H9 (cell line): ENCODE measurements around the gene INPP5F. TPM values are rescaled to one million over a fixed set of nuclear protein-coding genes. Genes with fewer than 3 reads are reported as not detected.

Experiments
- DNase-seq: peaks from one replicate; pipeline ENCODE4 v3.0.0-alpha.2; 2017
- H2AFZ ChIP-seq: one replicate; pipeline ENCODE4 v1.6.1; 2013; ENCODE audit warnings: mild to moderate bottlenecking, low read length, control low read depth, moderate library complexity
- H2AK5ac ChIP-seq: 2 replicates; pipeline ENCODE4 v1.6.1; 2013; ENCODE audit warnings: low read length, control low read depth, mixed read lengths; ENCODE audit not compliant: insufficient read length
- H2BK120ac ChIP-seq: one replicate; pipeline ENCODE4 v1.6.1; 2013; ENCODE audit warnings: low read depth, mild to moderate bottlenecking, low read length, control low read depth, inconsistent platforms; ENCODE audit not compliant: poor library complexity, severe bottlenecking
- H2BK12ac ChIP-seq: 2 replicates; pipeline ENCODE4 v1.6.1; 2013; ENCODE audit warnings: low read length, control low read depth, mixed read lengths, low read depth; ENCODE audit not compliant: insufficient read length
- H2BK15ac ChIP-seq: 2 replicates; pipeline ENCODE4 v1.6.1; 2013; ENCODE audit warnings: low read depth, low read length, control low read depth
- H2BK20ac ChIP-seq: one replicate; pipeline ENCODE4 v1.6.1; 2013; ENCODE audit warnings: low read depth, mild to moderate bottlenecking, low read length, control low read depth, inconsistent platforms; ENCODE audit not compliant: poor library complexity, severe bottlenecking
- H2BK5ac ChIP-seq: 2 replicates; pipeline ENCODE4 v1.6.1; 2013; ENCODE audit warnings: low read length, control low read depth, mixed read lengths; ENCODE audit not compliant: insufficient read length
- H3K14ac ChIP-seq: 2 replicates; pipeline ENCODE4 v1.6.1; 2013; ENCODE audit warnings: low read length, control low read depth; ENCODE audit not compliant: insufficient read depth
- H3K18ac ChIP-seq: 2 replicates; pipeline ENCODE4 v1.6.1; 2013; ENCODE audit warnings: low read depth, mild to moderate bottlenecking, mixed read lengths, low read length, control low read depth; ENCODE audit not compliant: insufficient read length
- H3K23ac ChIP-seq: 2 replicates; pipeline ENCODE4 v1.6.1; 2013; ENCODE audit warnings: low read length, control low read depth, mixed read lengths, low read depth; ENCODE audit not compliant: insufficient read length
- H3K23me2 ChIP-seq: 2 replicates; pipeline ENCODE4 v1.6.1; 2013; ENCODE audit warnings: low read depth, mild to moderate bottlenecking, mixed read lengths, low read length, control low read depth; ENCODE audit not compliant: insufficient read length, poor library complexity, severe bottlenecking
- H3K27ac ChIP-seq: 2 replicates; pipeline ENCODE4 v1.5.1; 2013; ENCODE audit warnings: low read length, control low read depth, mixed read lengths, low read depth; ENCODE audit not compliant: insufficient read length
- H3K27me3 ChIP-seq: 2 replicates; pipeline ENCODE4 v1.6.1; 2013; ENCODE audit warnings: low read length, control low read depth, inconsistent platforms; ENCODE audit not compliant: insufficient read depth
- H3K4ac ChIP-seq: 2 replicates; pipeline ENCODE4 v1.6.1; 2013; ENCODE audit warnings: low read depth, mild to moderate bottlenecking, control low read depth, inconsistent platforms, low read length, moderate library complexity
- H3K4me1 ChIP-seq: 2 replicates; pipeline ENCODE4 v1.6.1; 2013; ENCODE audit warnings: low read length, control low read depth, inconsistent platforms; ENCODE audit not compliant: insufficient read depth
- H3K4me2 ChIP-seq: 2 replicates; pipeline ENCODE4 v1.6.1; 2013; ENCODE audit warnings: low read length, control low read depth, mixed read lengths; ENCODE audit not compliant: insufficient read length, insufficient read depth
- H3K56ac ChIP-seq: 2 replicates; pipeline ENCODE4 v1.6.1; 2013; ENCODE audit warnings: low read depth, mild to moderate bottlenecking, mixed read lengths, low read length, control low read depth; ENCODE audit not compliant: insufficient read length
- H3K79me1 ChIP-seq: 2 replicates; pipeline ENCODE4 v1.6.1; 2013; ENCODE audit warnings: low read depth, mild to moderate bottlenecking, moderate library complexity, low read length, control low read depth, inconsistent platforms; ENCODE audit not compliant: insufficient read depth, poor library complexity, severe bottlenecking
- H3K79me2 ChIP-seq: 2 replicates; pipeline ENCODE4 v1.6.1; 2013; ENCODE audit warnings: low read length, control low read depth, inconsistent platforms; ENCODE audit not compliant: insufficient read depth
- H3K9ac ChIP-seq: 2 replicates; pipeline ENCODE4 v1.6.1; 2013; ENCODE audit warnings: low read length, control low read depth, mixed read lengths; ENCODE audit not compliant: insufficient read length; ENCODE audit errors: extremely low read depth
- H3K9me3 ChIP-seq: one replicate; pipeline ENCODE4 v1.6.1; 2013; ENCODE audit warnings: low read depth, low read length, inconsistent platforms; ENCODE audit not compliant: control insufficient read depth
- H3T11ph ChIP-seq: one replicate; pipeline ENCODE4 v1.6.1; 2013; ENCODE audit warnings: mild to moderate bottlenecking, low read length, control low read depth, inconsistent platforms
- H4K20me1 ChIP-seq: one replicate; pipeline ENCODE4 v1.6.1; 2013; ENCODE audit not compliant: control insufficient read depth, insufficient read length, insufficient read depth
- H4K5ac ChIP-seq: 2 replicates; pipeline ENCODE4 v1.6.1; 2013; ENCODE audit warnings: low read depth, mild to moderate bottlenecking, mixed read lengths, low read length, control low read depth; ENCODE audit not compliant: insufficient read length
- H4K8ac ChIP-seq: replicated peaks from 2 replicates; pipeline ENCODE4 v1.6.1; 2013; ENCODE audit warnings: low read length, control low read depth, mixed read lengths, low read depth; ENCODE audit not compliant: insufficient read length
- H4K91ac ChIP-seq: 2 replicates; pipeline ENCODE4 v1.6.1; 2013; ENCODE audit warnings: low read depth, mild to moderate bottlenecking, moderate library complexity, mixed read lengths, low read length, control low read depth; ENCODE audit not compliant: insufficient read length
- H3K27ac Mint-ChIP-seq, 3 experiments: 2 replicates in 2 of 3; 3 replicates in 1 of 3; pipeline ENCODE4 v1.8.0; 2020 to 2021; ENCODE audit warnings: mixed read lengths in 3 of 3, mild to moderate bottlenecking in 1 of 3, moderate library complexity in 1 of 3
- H3K27me3 Mint-ChIP-seq: 2 replicates; pipeline ENCODE4 v1.8.0; 2021; ENCODE audit warnings: low read depth, mild to moderate bottlenecking, moderate library complexity, mixed read lengths
- H3K36me3 Mint-ChIP-seq, 3 experiments: 2 replicates in 2 of 3; 3 replicates in 1 of 3; pipeline ENCODE4 v1.8.0; 2020 to 2021; ENCODE audit warnings: low read depth in 3 of 3, mixed read lengths in 3 of 3; ENCODE audit not compliant: insufficient read depth in 1 of 3
- H3K4me1 Mint-ChIP-seq, 2 experiments: 2 replicates each; pipeline ENCODE4 v1.8.0; 2020; ENCODE audit warnings: mixed read lengths in 2 of 2
- H3K4me3 Mint-ChIP-seq, 2 experiments: 2 replicates in 1 of 2; 3 replicates in 1 of 2; pipeline ENCODE4 v1.8.0; 2020 to 2021; ENCODE audit warnings: mild to moderate bottlenecking in 2 of 2, mixed read lengths in 2 of 2, moderate library complexity in 1 of 2
- H3K9me3 Mint-ChIP-seq, 2 experiments: 2 replicates in 1 of 2; 3 replicates in 1 of 2; pipeline ENCODE4 v1.8.0; 2020; ENCODE audit warnings: mild to moderate bottlenecking in 2 of 2, mixed read lengths in 2 of 2, moderate library complexity in 1 of 2
- CTCF ChIP-seq: fragments of 200-600 bp; sonication (generic); conservative IDR thresholded peaks from 3 replicates; pipeline ENCODE4 v1.8.0; 2021; ENCODE audit warnings: antibody characterized with exemption, mild to moderate bottlenecking
- WGBS: extraction: QIAGEN DNeasy Blood & Tissue Kit; methylation state at CpG from one replicate; pipeline ENCODE4 v1.1.7; 2013; ENCODE audit warnings: missing lambda C conversion rate, low lambda C conversion rate, mixed read lengths; ENCODE audit not compliant: insufficient read length; ENCODE audit errors: extremely low coverage; 5-methylcytosine and 5-hydroxymethylcytosine counted together
- total RNA-seq: library from RNA; stranded (reverse); gene quantifications from 2 replicates; pipeline ENCODE4 v1.2.1, GENCODE V29; 2021

INPP5F gene
- total RNA-seq, 1 experiment from 2014 or later: 108 TPM

GRCh38 chr10:119849944-119850343 is 124.1 kb downstream of the INPP5F start:
- no peaks in the 10 kb centered on the region for H3K27me3 Mint-ChIP-seq
- peak overlapping the region in 2 of 3 experiments; percentile 58 to 72; a peak in 2 of 7 replicates for H3K27ac Mint-ChIP-seq
- no peak for DNase-seq
- Histone ChIP-seq H3K9me3 (no peaks in the 10 kb centered on the region), H3K4ac (no peak overlapping the region), H3K18ac (no peak overlapping the region), H4K5ac (no peak overlapping the region), H2BK5ac (no peak overlapping the region), H3K4me2 (no peak overlapping the region), H2AK5ac (no peak overlapping the region), H3K23me2 (no peaks in the 10 kb centered on the region), H2BK15ac (no peak overlapping the region), H4K20me1 (no peaks in the 10 kb centered on the region), H2AFZ (no peak overlapping the region), H4K8ac (no peak overlapping the region), H3T11ph (no peak overlapping the region), H3K27ac (no peak overlapping the region), H3K79me2 (no peaks in the 10 kb centered on the region), H3K23ac (no peak overlapping the region), H2BK12ac (no peak overlapping the region), H3K56ac (no peak overlapping the region), H3K79me1 (no peaks in the 10 kb centered on the region), H2BK20ac (no peak overlapping the region), H3K4me1 (no peaks in the 10 kb centered on the region; the same call in 1 of the 2 replicates), H3K9ac (no peak overlapping the region), H2BK120ac (no peak overlapping the region), H4K91ac (no peak overlapping the region), H3K27me3 (no peaks in the 10 kb centered on the region), H3K14ac (no peak overlapping the region)
- WGBS: no CpG with 5 or more reads among the region's 3 CpGs
- TF ChIP-seq CTCF: no peak
- H3K4me1 Mint-ChIP-seq: peaks cover 0 to 4% of the 10 kb centered on the region in 2 experiments; a peak in 2 of 4 replicates
- H3K4me3 Mint-ChIP-seq: no peak overlapping the region
- H3K9me3 Mint-ChIP-seq: no peaks in the 10 kb centered on the region
- peaks cover 32 to 75% (median 65%) of the 10 kb centered on the region in 3 experiments; a peak in 6 of 7 replicates for H3K36me3 Mint-ChIP-seq
